ENCODE results near the gene HEXA.
A peak's percentile ranks its signal among the peaks of the same experiment; 100 is the strongest.

HEXA gene

DNA sequence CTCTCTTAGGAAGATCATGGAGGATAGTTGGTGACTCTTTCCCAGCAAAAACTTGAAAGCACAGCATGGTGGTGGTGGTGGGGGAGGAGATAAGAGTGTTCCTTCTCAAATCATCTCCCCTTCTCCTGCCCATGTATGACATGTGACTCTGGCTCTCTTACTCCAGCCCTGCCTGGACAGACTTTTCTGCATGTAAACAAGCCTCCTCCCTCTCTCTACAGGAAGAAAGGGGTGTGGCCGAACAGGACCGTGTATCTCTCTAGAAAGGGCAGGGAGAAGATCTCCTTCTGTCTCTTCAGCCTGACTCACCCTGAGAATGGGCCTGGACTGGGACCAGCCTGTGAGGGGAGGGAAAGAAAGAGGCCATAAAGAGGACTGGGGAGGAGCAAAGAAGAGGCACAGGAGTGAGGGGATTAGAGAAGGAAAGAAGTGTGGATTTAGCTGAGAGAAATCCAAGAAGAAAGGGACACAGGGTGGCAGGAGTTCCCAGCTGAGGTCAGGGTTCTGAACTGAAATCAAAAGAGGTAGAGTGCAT, 57.3 kb downstream of the HEXA start:
- no peak for DNase-seq

- no peak for DNase-seq
These were observed 60.0 kb downstream of the HEXA start for GRCh38 chr15:72315706-72316370.

- no peak for DNase-seq
These were observed 61.9 kb downstream of the HEXA start for GRCh38 chr15:72313881-72314280.

DNA sequence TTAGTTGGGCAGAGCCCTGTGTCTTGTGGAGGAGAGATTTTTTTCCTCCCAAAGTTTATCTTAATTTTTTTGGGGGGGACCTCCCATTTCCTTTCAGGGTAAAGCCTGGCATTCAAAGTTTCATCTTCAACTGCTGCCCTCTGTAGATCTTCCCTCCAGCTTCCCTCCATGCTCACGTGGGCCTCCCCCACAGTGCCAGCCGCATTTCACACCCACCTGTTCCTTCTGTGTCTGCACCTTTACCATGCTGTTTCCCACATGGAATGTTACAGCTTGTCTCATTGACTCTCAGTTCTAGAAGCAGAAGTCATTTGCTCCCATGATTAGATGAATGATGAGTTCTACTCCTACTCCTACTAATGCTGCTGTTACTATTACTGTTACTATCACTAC, 62.4 kb downstream of the HEXA start:
- DNase-seq: no peak

- DNase-seq: peak; percentile 71
These were observed 63.0 kb downstream of the HEXA start for GRCh38 chr15:72312605-72313447.

DNA sequence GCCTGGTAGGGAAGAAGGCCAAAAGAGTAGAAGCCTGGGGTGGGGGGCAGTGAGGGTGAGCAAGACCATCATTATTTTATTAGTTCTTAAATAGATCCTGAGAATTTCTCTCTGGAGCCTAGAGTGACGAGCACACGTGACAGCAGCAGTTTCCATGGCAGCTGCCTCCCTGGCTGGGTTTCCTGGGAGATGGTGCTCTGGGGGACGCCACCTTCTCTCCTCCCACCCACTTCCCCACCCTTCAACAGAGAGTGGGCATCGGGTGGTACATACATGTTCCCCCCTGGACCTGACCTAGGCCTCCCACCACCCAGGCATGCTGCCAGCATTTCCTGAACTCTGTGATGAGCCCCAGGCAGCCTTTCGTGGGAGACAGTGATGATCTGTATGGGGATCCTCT, 68.8 kb downstream of the HEXA start:
- no peak for DNase-seq

- peak; percentile 46 for DNase-seq
These were observed 69.5 kb downstream of the HEXA start for GRCh38 chr15:72306211-72306785.

GRCh38 chr15:72304596-72304995, 71.2 kb downstream of the HEXA start:
- no peak for DNase-seq

DNA sequence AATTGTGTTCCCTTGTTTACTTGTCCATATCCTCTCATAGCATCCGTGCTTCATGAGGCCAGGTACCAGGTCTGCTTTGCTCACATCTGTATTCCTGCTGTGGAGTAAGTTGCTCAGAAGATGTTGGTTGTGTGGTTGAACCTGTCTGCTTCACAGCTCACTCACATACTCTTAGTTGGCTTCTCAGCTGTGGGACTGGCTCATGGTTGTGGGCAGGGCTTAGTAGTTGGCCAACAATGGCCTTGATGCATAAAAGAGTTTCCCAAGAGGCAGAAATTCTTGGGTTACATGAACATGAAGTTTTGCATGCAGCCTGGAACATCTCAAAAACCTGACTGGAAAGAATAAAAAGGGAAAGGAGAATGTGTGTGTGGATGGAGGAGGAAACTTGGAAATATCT, 72.9 kb downstream of the HEXA start:
- no peak for DNase-seq

Measured in fibroblast of skin of scalp (primary cell).